Measurements from ENCODE around the gene ARHGEF17. TPM values are rescaled to one million over a fixed set of nuclear protein-coding genes. Genes with fewer than 3 reads are reported as not detected.

The ARHGEF17 gene
- total RNA-seq, 1 experiment from 2014 or later = 77.9 TPM

GRCh38 chr11:73269459-73270015 is 38.5 kb upstream of the ARHGEF17 start:
- no TSS peak for BruUV-seq (replicated peaks)
- Mint-ChIP-seq H3K27me3 (ENCODE audit: insufficient read depth, unreplicated experiment) (no peaks in the 10 kb centered on the region), H3K9me3 (ENCODE audit: unreplicated experiment) (no peaks in the 10 kb centered on the region), H3K4me1 (ENCODE audit: low read depth, unreplicated experiment) (peaks cover 78% of the 10 kb centered on the region), H3K27ac (ENCODE audit: unreplicated experiment) (peak overlapping the region; percentile 99), H3K4me3 (ENCODE audit: unreplicated experiment) (peak overlapping the region; percentile 80), H3K36me3 (ENCODE audit: insufficient read depth, unreplicated experiment) (peaks cover 40% of the 10 kb centered on the region)
- ChIA-PET POLR2A (interaction anchor here (0.6 to 1.5 kb wide), 5 partner anchors 17 to 515 kb away, joined by 3 to 7 read pairs (median 4); no protein-coding TSS in a partner anchor), CTCF (interaction anchor here (0.5 to 2.3 kb wide), 9 partner anchors 11 to 462 kb away, joined by 3 to 13 read pairs (median 6); no protein-coding TSS in a partner anchor)
- Histone ChIP-seq H3K27me3 (replicated peaks; ENCODE audit: control insufficient read depth, insufficient read depth, low read length) (no peaks in the 10 kb centered on the region), H3K4me1 (peaks cover 65% of the 10 kb centered on the region), H3K36me3 (ENCODE audit: control insufficient read depth, insufficient read depth, low read length) (no peaks in the 10 kb centered on the region), H3K4me3 (ENCODE audit: low read depth, low read length) (no peak overlapping the region), H3K9me3 (no peaks in the 10 kb centered on the region)
- intact Hi-C loops (cut with micrococcal nuclease; ENCODE audit: unreplicated experiment) = loop anchor here (1.0 kb wide), 4 partner anchors 16 to 38 kb away; no protein-coding TSS in a partner anchor
- peak; percentile 92 to 95 for DNase-seq
- TF ChIP-seq, protein P1, sequence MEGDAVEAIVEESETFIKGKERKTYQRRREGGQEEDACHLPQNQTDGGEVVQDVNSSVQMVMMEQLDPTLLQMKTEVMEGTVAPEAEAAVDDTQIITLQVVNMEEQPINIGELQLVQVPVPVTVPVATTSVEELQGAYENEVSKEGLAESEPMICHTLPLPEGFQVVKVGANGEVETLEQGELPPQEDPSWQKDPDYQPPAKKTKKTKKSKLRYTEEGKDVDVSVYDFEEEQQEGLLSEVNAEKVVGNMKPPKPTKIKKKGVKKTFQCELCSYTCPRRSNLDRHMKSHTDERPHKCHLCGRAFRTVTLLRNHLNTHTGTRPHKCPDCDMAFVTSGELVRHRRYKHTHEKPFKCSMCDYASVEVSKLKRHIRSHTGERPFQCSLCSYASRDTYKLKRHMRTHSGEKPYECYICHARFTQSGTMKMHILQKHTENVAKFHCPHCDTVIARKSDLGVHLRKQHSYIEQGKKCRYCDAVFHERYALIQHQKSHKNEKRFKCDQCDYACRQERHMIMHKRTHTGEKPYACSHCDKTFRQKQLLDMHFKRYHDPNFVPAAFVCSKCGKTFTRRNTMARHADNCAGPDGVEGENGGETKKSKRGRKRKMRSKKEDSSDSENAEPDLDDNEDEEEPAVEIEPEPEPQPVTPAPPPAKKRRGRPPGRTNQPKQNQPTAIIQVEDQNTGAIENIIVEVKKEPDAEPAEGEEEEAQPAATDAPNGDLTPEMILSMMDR (IDR thresholded peaks at IDR 0.05; ENCODE audit: insufficient read depth in 1 of 2, low read depth in 1 of 2, low read length in 1 of 2, severe bottlenecking in 1 of 2, unreplicated experiment in 1 of 2) = no peak

DNA sequence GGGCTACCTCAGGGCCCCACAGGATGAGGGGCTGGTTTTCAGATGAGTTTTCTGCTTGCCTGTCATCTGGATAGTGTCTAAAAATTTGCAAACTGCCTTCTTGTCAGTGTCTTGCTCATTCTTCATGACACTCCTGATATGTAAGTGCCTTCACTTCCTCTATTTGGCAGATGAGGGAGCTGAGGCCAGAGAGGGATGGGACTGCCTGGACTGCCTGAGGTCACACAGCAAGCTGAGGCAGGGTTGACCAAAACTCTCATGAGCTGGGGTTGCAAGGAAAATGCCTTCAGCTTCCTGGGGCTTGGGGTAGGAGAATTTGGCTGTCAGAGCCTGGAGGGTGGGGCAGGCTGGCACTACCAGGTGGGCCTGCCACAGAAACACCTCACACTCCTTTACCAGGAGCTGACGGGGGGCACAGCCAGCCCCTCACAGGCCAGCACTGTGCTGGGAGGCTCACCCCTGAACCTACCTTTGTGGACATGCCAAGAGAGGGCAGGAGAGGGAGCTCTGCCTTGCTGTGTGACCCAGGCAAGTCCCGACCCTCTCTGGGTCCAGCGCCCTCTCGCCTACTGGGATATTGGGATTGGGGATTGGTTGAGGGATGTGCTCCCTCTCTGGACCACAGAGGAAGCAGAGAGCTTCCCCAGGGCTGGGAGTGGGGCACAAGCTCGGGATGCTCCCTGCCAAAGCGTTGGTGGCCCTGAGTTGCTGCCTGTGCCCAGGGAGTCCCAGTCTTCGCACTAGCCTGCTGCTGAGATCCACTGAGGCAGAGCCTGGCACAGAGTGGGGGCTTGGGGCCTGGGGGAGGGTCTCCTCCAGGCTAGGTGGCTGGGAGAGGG is 37.8 kb upstream of the ARHGEF17 start:
- H3K4me1 Mint-ChIP-seq (ENCODE audit: low read depth, unreplicated experiment) = peaks cover 76% of the 10 kb centered on the region
- no peaks in the 10 kb centered on the region for H3K9me3 ChIP-seq
- H3K27me3 ChIP-seq (replicated peaks; ENCODE audit: control insufficient read depth, insufficient read depth, low read length) = no peaks in the 10 kb centered on the region
- CTCF ChIA-PET = interaction anchor here (0.5 to 2.3 kb wide), 14 partner anchors 8 to 463 kb away, joined by 3 to 13 read pairs (median 6); partner anchors contain the start of gene ARHGEF17
- intact Hi-C loops (cut with micrococcal nuclease; ENCODE audit: unreplicated experiment) = loop anchor here (1.0 kb wide), 1 partner anchor 17 kb away; no protein-coding TSS in a partner anchor
- H3K4me3 Mint-ChIP-seq (ENCODE audit: unreplicated experiment) = peak overlapping the region; percentile 80
- TF ChIP-seq, protein P1 (IDR thresholded peaks at IDR 0.05; ENCODE audit: insufficient read depth in 1 of 2, low read depth in 1 of 2, low read length in 1 of 2, severe bottlenecking in 1 of 2, unreplicated experiment in 1 of 2) = no peak
- H3K27ac Mint-ChIP-seq (ENCODE audit: unreplicated experiment) = peak overlapping the region; percentile 99
- H3K36me3 Mint-ChIP-seq (ENCODE audit: insufficient read depth, unreplicated experiment) = peaks cover 47% of the 10 kb centered on the region
- H3K36me3 ChIP-seq (ENCODE audit: control insufficient read depth, insufficient read depth, low read length) = peaks cover 3% of the 10 kb centered on the region; the same call in 1 of the 2 replicates
- H3K27me3 Mint-ChIP-seq (ENCODE audit: insufficient read depth, unreplicated experiment) = no peaks in the 10 kb centered on the region
- DNase-seq = peak in 1 of 2 experiments; percentile 70
- no TSS peak for BruUV-seq (replicated peaks)
- H3K9me3 Mint-ChIP-seq (ENCODE audit: unreplicated experiment) = no peaks in the 10 kb centered on the region
- peak overlapping the region; percentile 16; the same call in 1 of the 2 replicates for H3K4me3 ChIP-seq (ENCODE audit: low read depth, low read length)
- POLR2A ChIA-PET = interaction anchor here (0.6 to 1.5 kb wide), 8 partner anchors 13 to 514 kb away, joined by 3 to 8 read pairs (median 4); no protein-coding TSS in a partner anchor
- H3K4me1 ChIP-seq = peaks cover 72% of the 10 kb centered on the region

Data from Caco-2 (cell line).